Effector CD4-positive, alpha-beta T cell (primary cell): ENCODE data around the gene NPIPA8. TPM values are rescaled to one million over a fixed set of nuclear protein-coding genes. Genes with fewer than 3 reads are reported as not detected.
"Not testable (repeated sequence)": the region's sequence is repeated elsewhere in the genome, so short reads cannot be mapped to it uniquely, and the experiment has no call there.

Experiments used
- DNase-seq: peaks from one replicate; pipeline ENCODE4 v3.0.0-alpha.2; 2020
- total RNA-seq: gene quantifications from one replicate; lab custom pipeline; 2026; lab: John Stamatoyannopoulos, UW

The NPIPA8 gene
- total RNA-seq: not detected

- not testable (repeated sequence) for DNase-seq
Observed at GRCh38 chr16:18336636-18337035, at the start of gene NPIPA8. TSS of gene NPIPA8 (minus strand) at chr16:18336736. CDS start at chr16:18332662, 4,074 bp downstream.

- DNase-seq: not testable (repeated sequence)
Observed at GRCh38 chr16:18385285-18385684, 48.7 kb upstream of the NPIPA8 start.

- DNase-seq: not testable (repeated sequence)
Observed at GRCh38 chr16:18384869-18385268, 48.3 kb upstream of the NPIPA8 start.

GRCh38 chr16:18384098-18384636 lies 47.6 kb upstream of the NPIPA8 start:
- not testable (repeated sequence) for DNase-seq

GRCh38 chr16:18382696-18383095 lies 46.2 kb upstream of the NPIPA8 start:
- DNase-seq: not testable (repeated sequence)

- DNase-seq: not testable (repeated sequence)
Observed at GRCh38 chr16:18347742-18348141, 11.2 kb upstream of the NPIPA8 start.

- not testable (repeated sequence) for DNase-seq
Observed at GRCh38 chr16:18346993-18347392, 10.5 kb upstream of the NPIPA8 start.

- DNase-seq: not testable (repeated sequence)
Observed at GRCh38 chr16:18344634-18345033, 8.1 kb upstream of the NPIPA8 start.

- DNase-seq: not testable (repeated sequence)
Observed at GRCh38 chr16:18341986-18342385, 5.5 kb upstream of the NPIPA8 start.

- DNase-seq: not testable (repeated sequence)
Observed at GRCh38 chr16:18341417-18341960, 5.0 kb upstream of the NPIPA8 start.

GRCh38 chr16:18339210-18339609 lies 2.7 kb upstream of the NPIPA8 start:
- DNase-seq: not testable (repeated sequence)

- not testable (repeated sequence) for DNase-seq
Observed at GRCh38 chr16:18311811-18312210, 24.7 kb downstream of the NPIPA8 start.

- DNase-seq: not testable (repeated sequence)
Observed at GRCh38 chr16:18309159-18309558, 27.4 kb downstream of the NPIPA8 start.

- DNase-seq: not testable (repeated sequence)
Observed at GRCh38 chr16:18307241-18307640, 29.3 kb downstream of the NPIPA8 start.

- not testable (repeated sequence) for DNase-seq
Observed at GRCh38 chr16:18306066-18306465, 30.5 kb downstream of the NPIPA8 start.

- not testable (repeated sequence) for DNase-seq
Observed at GRCh38 chr16:18303059-18303706, 33.4 kb downstream of the NPIPA8 start.

GRCh38 chr16:18297714-18298113 lies 38.8 kb downstream of the NPIPA8 start:
- DNase-seq: not testable (repeated sequence)

GRCh38 chr16:18296931-18297330 lies 39.6 kb downstream of the NPIPA8 start:
- DNase-seq: not testable (repeated sequence)

GRCh38 chr16:18294371-18294770 lies 42.2 kb downstream of the NPIPA8 start:
- not testable (repeated sequence) for DNase-seq

- DNase-seq: not testable (repeated sequence)
Observed at GRCh38 chr16:18293337-18293956, 43.1 kb downstream of the NPIPA8 start.

GRCh38 chr16:18290959-18291358 lies 45.6 kb downstream of the NPIPA8 start:
- not testable (repeated sequence) for DNase-seq

- DNase-seq: not testable (repeated sequence)
Observed at GRCh38 chr16:18286342-18286741, 50.2 kb downstream of the NPIPA8 start.

GRCh38 chr16:18280319-18280718 lies 56.2 kb downstream of the NPIPA8 start:
- DNase-seq: not testable (repeated sequence)
